Fibroblast of lung (primary cell): Measurements from ENCODE around the gene SLC44A5. TPM values are rescaled to one million over a fixed set of nuclear protein-coding genes. Genes with fewer than 3 reads are reported as not detected.

Experiments
- DNase-seq, 2 donors: peaks; one replicate each; pipeline versions ENCODE4 v3.0.0 to v3.0.0-alpha.2; 2010; ENCODE audit warnings: low read depth in 2 of 2
- H2AFZ ChIP-seq: 2 replicates; pipeline ENCODE4 v1.5.1; 2012; ENCODE audit warnings: low read length, control low read depth, inconsistent platforms
- H3K27ac ChIP-seq: 2 replicates; pipeline ENCODE4 v1.5.1; 2011; ENCODE audit warnings: low read length, control low read depth; ENCODE audit not compliant: insufficient read depth
- H3K27me3 ChIP-seq: 2 replicates; pipeline ENCODE4 v1.5.1; 2011; ENCODE audit warnings: mild to moderate bottlenecking, low read length; ENCODE audit not compliant: control insufficient read depth, insufficient read depth
- H3K36me3 ChIP-seq: 2 replicates; pipeline ENCODE4 v1.5.1; 2011; ENCODE audit warnings: low read length; ENCODE audit not compliant: control insufficient read depth, insufficient read depth
- H3K4me1 ChIP-seq: 2 replicates; pipeline ENCODE4 v1.5.1; 2011; ENCODE audit warnings: low read length; ENCODE audit not compliant: control insufficient read depth, insufficient read depth; ENCODE audit errors: extremely low read depth
- H3K4me2 ChIP-seq: 2 replicates; pipeline ENCODE4 v1.5.1; 2011; ENCODE audit warnings: low read length, control low read depth; ENCODE audit not compliant: insufficient read depth; ENCODE audit errors: extremely low read depth
- H3K4me3 ChIP-seq, 4 experiments: fragments of 200-600 bp in 1 of 4; sonication (generic) in 1 of 4; replicated peaks in 1 of 4; 2 replicates each; pipeline ENCODE4 v1.5.1; 2011 to 2016; ENCODE audit warnings: low read length in 4 of 4, low read depth in 3 of 4, mild to moderate bottlenecking in 3 of 4, control low read depth in 2 of 4, inconsistent platforms in 1 of 4, mixed read lengths in 1 of 4; ENCODE audit not compliant: insufficient read depth in 1 of 4; ENCODE audit errors: control extremely low read depth in 1 of 4
- H3K79me2 ChIP-seq: 2 replicates; pipeline ENCODE4 v1.5.1; 2012; ENCODE audit warnings: mild to moderate bottlenecking, low read length, inconsistent platforms; ENCODE audit not compliant: control insufficient read depth, insufficient read depth
- H3K9ac ChIP-seq: 2 replicates; pipeline ENCODE4 v1.5.1; 2011; ENCODE audit warnings: mild to moderate bottlenecking, low read length, control low read depth; ENCODE audit not compliant: insufficient read depth
- H3K9me3 ChIP-seq: 2 replicates; pipeline ENCODE4 v1.5.1; 2012; ENCODE audit warnings: low read depth, low read length; ENCODE audit not compliant: control insufficient read depth, insufficient read depth
- H4K20me1 ChIP-seq: 2 replicates; pipeline ENCODE4 v1.5.1; 2011; ENCODE audit warnings: low read length; ENCODE audit not compliant: control insufficient read depth, insufficient read depth; ENCODE audit errors: extremely low read depth
- EZH2 ChIP-seq: IDR thresholded peaks from 2 replicates; pipeline ENCODE4 v1.5.1; 2012; ENCODE audit warnings: low read length, control low read depth, mild to moderate bottlenecking; ENCODE audit errors: missing control alignments
- polyA plus RNA-seq, 2 donors: library from polyadenylated mRNA; depleted of rRNA in 1 of 2; stranded (reverse) in 1 of 2; unstranded in 1 of 2; fragments of >200 nt; gene quantifications; 2 replicates each; pipeline ENCODE4 v1.2.1, GENCODE V29; 2011 to 2012; ENCODE audit warnings: missing spikeins in 1 of 2
- total RNA-seq: library from RNA; depleted of rRNA; stranded (reverse); fragments of >200 nt; gene quantifications from 2 replicates; pipeline ENCODE4 v1.2.1, GENCODE V29; 2014
- TF ChIP-seq, protein P1 (sequence below), 2 donors: IDR thresholded peaks in 1 of 2; conservative IDR thresholded peaks in 1 of 2; 1 replicate in 1 of 2; 2 replicates in 1 of 2; pipeline ENCODE4 v1.5.1; 2011 to 2012; ENCODE audit warnings: low read length in 2 of 2, control low read depth in 1 of 2, inconsistent platforms in 1 of 2, low read depth in 1 of 2, mild to moderate bottlenecking in 1 of 2

SLC44A5 gene
- total and polyA plus RNA-seq, 2 donors (not counting 1 experiment from before 2014, with no cell fraction given) = under 0.01 to 0.03 TPM

DNA sequence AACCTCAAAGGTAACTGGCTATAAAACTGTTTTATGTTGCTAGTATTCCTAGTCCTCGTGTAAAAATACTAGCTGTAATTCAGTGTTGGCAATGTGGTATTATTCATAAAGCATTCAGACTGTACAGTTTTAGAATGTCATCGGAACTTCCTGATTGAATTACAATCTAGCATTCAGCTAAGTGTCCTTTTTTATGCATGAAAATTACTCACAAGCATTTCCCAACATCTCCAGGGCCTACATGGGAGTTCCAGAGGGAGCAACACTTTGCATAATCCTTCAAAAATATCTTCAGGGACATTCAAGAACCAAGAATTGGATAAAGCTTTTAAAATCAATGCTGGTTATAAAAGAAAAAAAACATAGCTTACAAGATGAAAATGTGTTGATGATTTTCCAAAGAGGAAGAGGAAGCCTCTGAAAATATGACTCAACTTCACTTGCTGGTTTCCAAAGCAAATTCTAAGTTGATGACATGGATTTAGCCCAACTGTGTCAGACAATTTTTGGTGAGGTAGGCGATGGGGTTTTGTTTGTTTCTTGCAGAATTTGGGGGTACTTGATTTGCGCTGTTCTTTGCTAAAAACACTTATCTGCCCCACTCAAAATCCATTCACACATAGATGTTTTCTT lies 137.8 kb downstream of the SLC44A5 start:
- Histone ChIP-seq H4K20me1 (no peaks in the 10 kb centered on the region), H3K27me3 (no peaks in the 10 kb centered on the region), H3K9ac (no peak overlapping the region), H3K27ac (no peak overlapping the region), H3K4me1 (no peaks in the 10 kb centered on the region), H3K36me3 (no peaks in the 10 kb centered on the region), H3K4me3 (no peak overlapping the region), H3K79me2 (no peaks in the 10 kb centered on the region), H2AFZ (no peak overlapping the region), H3K9me3 (no peaks in the 10 kb centered on the region), H3K4me2 (no peak overlapping the region)
- DNase-seq = peak in 1 of 2 donors; percentile 25
- no peak for TF ChIP-seq EZH2
- TF ChIP-seq, protein P1, sequence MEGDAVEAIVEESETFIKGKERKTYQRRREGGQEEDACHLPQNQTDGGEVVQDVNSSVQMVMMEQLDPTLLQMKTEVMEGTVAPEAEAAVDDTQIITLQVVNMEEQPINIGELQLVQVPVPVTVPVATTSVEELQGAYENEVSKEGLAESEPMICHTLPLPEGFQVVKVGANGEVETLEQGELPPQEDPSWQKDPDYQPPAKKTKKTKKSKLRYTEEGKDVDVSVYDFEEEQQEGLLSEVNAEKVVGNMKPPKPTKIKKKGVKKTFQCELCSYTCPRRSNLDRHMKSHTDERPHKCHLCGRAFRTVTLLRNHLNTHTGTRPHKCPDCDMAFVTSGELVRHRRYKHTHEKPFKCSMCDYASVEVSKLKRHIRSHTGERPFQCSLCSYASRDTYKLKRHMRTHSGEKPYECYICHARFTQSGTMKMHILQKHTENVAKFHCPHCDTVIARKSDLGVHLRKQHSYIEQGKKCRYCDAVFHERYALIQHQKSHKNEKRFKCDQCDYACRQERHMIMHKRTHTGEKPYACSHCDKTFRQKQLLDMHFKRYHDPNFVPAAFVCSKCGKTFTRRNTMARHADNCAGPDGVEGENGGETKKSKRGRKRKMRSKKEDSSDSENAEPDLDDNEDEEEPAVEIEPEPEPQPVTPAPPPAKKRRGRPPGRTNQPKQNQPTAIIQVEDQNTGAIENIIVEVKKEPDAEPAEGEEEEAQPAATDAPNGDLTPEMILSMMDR (conservative IDR thresholded peaks at IDR 0.05 in 1 of 2, IDR thresholded peaks at IDR 0.05 in 1 of 2; ENCODE audit: low read depth in 1 of 2, low read length in 2 of 2) = no peak

DNA sequence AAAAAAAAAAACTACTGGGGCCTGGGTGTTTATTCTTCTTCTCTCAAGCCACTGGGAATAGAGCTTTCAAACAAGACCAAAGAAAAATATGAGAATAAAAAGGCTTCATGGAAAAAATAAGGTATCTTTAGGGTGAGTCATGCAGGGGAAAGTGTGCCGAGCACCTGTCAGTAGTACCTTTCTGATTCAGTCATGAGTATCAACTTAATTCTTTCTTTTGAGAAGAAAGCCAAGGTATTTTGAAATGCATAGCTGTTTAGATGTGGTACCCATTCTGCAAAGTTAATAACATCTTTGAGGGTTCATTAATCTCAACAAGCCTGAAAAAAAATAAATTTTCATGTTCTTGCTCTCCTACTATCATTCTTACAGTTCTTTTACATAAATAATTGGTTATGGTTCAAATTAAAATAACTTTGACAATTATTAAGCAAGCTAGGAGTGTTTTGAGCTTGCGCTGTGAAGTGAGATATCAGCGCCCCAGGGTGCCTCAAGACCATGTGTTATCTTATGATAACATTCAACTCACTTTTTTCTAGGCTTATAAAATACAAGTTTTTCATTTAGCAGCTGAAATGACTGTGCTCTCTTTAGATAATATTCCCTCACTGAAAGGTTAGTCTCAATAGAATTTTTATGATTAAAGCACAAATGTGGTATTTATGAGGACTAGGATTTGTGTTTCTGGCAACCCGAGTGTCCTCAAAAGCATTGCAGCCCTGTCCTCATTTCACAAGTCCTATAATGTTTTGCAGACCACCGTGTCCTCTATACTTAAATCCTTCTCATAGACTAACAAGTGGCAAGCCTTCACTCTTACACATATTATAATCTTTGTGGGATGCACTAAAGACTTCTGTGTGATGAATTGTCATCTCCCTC lies 138.6 kb downstream of the SLC44A5 start:
- H3K27ac ChIP-seq = no peak overlapping the region
- H3K4me1 ChIP-seq = no peaks in the 10 kb centered on the region
- H2AFZ ChIP-seq = no peak overlapping the region
- H3K9me3 ChIP-seq = no peaks in the 10 kb centered on the region
- no peaks in the 10 kb centered on the region for H4K20me1 ChIP-seq
- TF ChIP-seq EZH2 = no peak
- no peaks in the 10 kb centered on the region for H3K79me2 ChIP-seq
- H3K36me3 ChIP-seq = no peaks in the 10 kb centered on the region
- H3K27me3 ChIP-seq = no peaks in the 10 kb centered on the region
- H3K4me2 ChIP-seq = no peak overlapping the region
- no peak for DNase-seq
- H3K9ac ChIP-seq = no peak overlapping the region
- no peak overlapping the region for H3K4me3 ChIP-seq

DNA sequence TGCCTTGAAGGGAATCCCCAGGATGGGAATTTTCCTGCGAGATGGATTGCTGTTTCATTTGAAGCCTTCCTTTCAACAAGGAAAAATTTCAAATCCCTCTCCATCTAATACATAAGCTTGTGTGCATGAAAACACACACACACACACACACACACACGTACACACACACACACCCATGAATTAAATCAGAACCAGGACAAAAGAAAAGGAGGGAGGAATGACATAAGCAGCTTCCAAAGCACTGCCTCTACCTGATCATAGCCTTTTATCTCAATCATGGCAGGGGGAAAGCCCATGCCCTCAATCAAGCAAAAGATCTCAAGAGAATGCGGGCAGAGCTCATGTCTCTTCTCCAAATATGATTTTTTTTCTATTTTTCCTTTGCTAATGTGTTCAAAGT lies 139.7 kb downstream of the SLC44A5 start:
- Histone ChIP-seq H3K9ac (no peak overlapping the region), H3K36me3 (no peaks in the 10 kb centered on the region), H3K79me2 (no peaks in the 10 kb centered on the region), H2AFZ (no peak overlapping the region), H4K20me1 (no peaks in the 10 kb centered on the region), H3K9me3 (no peaks in the 10 kb centered on the region), H3K4me3 (no peak overlapping the region), H3K27ac (no peak overlapping the region), H3K27me3 (no peaks in the 10 kb centered on the region), H3K4me1 (no peaks in the 10 kb centered on the region), H3K4me2 (no peak overlapping the region)
- TF ChIP-seq, protein P1 (conservative IDR thresholded peaks at IDR 0.05 in 1 of 2, IDR thresholded peaks at IDR 0.05 in 1 of 2; ENCODE audit: low read depth in 1 of 2, low read length in 2 of 2) = no peak
- no peak for TF ChIP-seq EZH2
- no peak for DNase-seq
